HepG2 (cell line): ENCODE measurements around the gene CEP83. TPM values are rescaled to one million over a fixed set of nuclear protein-coding genes. Genes with fewer than 3 reads are reported as not detected.

Source experiments
- polyA plus RNA-seq, 8 experiments: library from polyadenylated mRNA; depleted of rRNA in 3 of 8; stranded (reverse) in 7 of 8; unstranded in 1 of 8; fragments of >200 nt; fragmentation: Illumina TruSeq in 4 of 8; extraction: Trizol in 4 of 8; gene quantifications; 2 replicates each; pipeline versions ENCODE4 v1.2.1 to v1.2.3, GENCODE V29; 2011 to 2016; ENCODE audit warnings: low read depth in 4 of 8, missing spikeins in 1 of 8, mixed read lengths in 1 of 8; ENCODE audit not compliant: insufficient read depth in 1 of 8
- total RNA-seq, 5 experiments: library from RNA; depleted of rRNA; stranded (reverse); fragments of >200 nt; fragmentation: Illumina TruSeq; extraction: Trizol; gene quantifications; 2 replicates each; pipeline ENCODE4 v1.2.3, GENCODE V29; 2016; ENCODE audit warnings: low read depth in 1 of 5

CEP83 gene
- total and polyA plus RNA-seq, 2 of the 13 experiments (the other 11 are each of a cell fraction or from before 2014, with no cell fraction given) = 6.2 to 19.2 TPM

Other genes with a start within 250 kb of the CEP83 start
- gene TMCC3, start 190.7 kb upstream of the CEP83 start, total RNA-seq (2016; rRNA removed; fragmentation: Illumina TruSeq; extraction: Trizol) = not detected in 2 replicates
- not detected in 2 replicates for gene TMCC3, start 190.7 kb upstream of the CEP83 start, polyA plus RNA-seq (2011; rRNA removed)